Stimulated activated CD4-positive, alpha-beta T cell treated with anti-CD3 and anti-CD28 coated beads, Interleukin-4, amount 100 ng/mL, for 24 hours (primary cell): ENCODE data around the gene SLC25A25.

ENCODE experiments used
- DNase-seq: peaks from one replicate; pipeline ENCODE4 v3.0.0-alpha.2; 2020

The SLC25A25 gene

GRCh38 chr9:128077847-128078503, 9.9 kb downstream of the SLC25A25 start:
- no peak for DNase-seq

GRCh38 chr9:128078504-128079434, 10.7 kb downstream of the SLC25A25 start:
- no peak for DNase-seq

- DNase-seq: no peak
Observed at GRCh38 chr9:128080206-128080605, 12.2 kb downstream of the SLC25A25 start.

- no peak for DNase-seq
Observed at GRCh38 chr9:128081056-128081455, 13.0 kb downstream of the SLC25A25 start.

- DNase-seq: no peak
Observed at GRCh38 chr9:128082151-128082550, 14.1 kb downstream of the SLC25A25 start.

GRCh38 chr9:128084746-128085145, 16.7 kb downstream of the SLC25A25 start:
- no peak for DNase-seq

GRCh38 chr9:128085943-128086342, 17.9 kb downstream of the SLC25A25 start:
- DNase-seq: no peak

- no peak for DNase-seq
Observed at GRCh38 chr9:128087262-128087661, 19.2 kb downstream of the SLC25A25 start.

GRCh38 chr9:128088253-128088945, 20.4 kb downstream of the SLC25A25 start:
- no peak for DNase-seq

- no peak for DNase-seq
Observed at GRCh38 chr9:128089299-128089698, 21.3 kb downstream of the SLC25A25 start.

GRCh38 chr9:128091144-128091543, 23.1 kb downstream of the SLC25A25 start:
- no peak for DNase-seq

GRCh38 chr9:128091571-128091970, 23.5 kb downstream of the SLC25A25 start:
- DNase-seq: no peak

- no peak for DNase-seq
Observed at GRCh38 chr9:128092199-128092977, 24.4 kb downstream of the SLC25A25 start.

- no peak for DNase-seq
Observed at GRCh38 chr9:128093011-128093410, 25.0 kb downstream of the SLC25A25 start.

- DNase-seq: peak; percentile 89
Observed at GRCh38 chr9:128094166-128094949, 26.3 kb downstream of the SLC25A25 start.

GRCh38 chr9:128094950-128095544, 27.0 kb downstream of the SLC25A25 start:
- DNase-seq: no peak

GRCh38 chr9:128096616-128097536, 28.8 kb downstream of the SLC25A25 start:
- no peak for DNase-seq

GRCh38 chr9:128097543-128098296, 29.7 kb downstream of the SLC25A25 start:
- DNase-seq: no peak
